Stimulated activated CD4-positive, alpha-beta T cell treated with anti-CD3 and anti-CD28 coated beads, Interleukin-1b, Interleukin-23, amount 100 ng/mL, for 24 hours (primary cell): ENCODE measurements around the gene PARD3.

ENCODE experiments used
- DNase-seq, 4 experiments: peaks; one replicate each; pipeline ENCODE4 v3.0.0-alpha.2; 2020; ENCODE audit warnings: low read depth in 4 of 4, low spot score in 1 of 4

PARD3 gene

DNA sequence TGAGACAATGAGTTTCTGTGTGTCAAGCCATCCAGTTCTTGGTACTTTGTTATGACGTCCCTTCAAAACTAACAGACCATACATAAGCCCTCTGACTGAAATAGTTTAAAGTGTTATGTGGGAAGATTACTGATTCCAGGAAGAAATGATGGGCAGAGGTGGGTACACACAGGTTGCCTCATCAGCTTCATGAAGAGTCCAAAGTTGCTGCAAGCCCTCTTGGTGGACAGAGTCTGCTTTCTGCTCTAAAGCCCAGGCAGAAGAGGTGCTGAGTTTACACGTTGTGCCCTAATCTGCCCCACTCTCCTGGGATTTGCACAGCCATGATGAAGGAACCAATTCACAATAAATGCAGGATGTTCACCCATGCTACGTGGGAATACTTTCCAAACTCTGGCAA, 187.4 kb downstream of the PARD3 start:
- DNase-seq = no peak

- DNase-seq = no peak
These were observed 187.8 kb downstream of the PARD3 start for GRCh38 chr10:34627331-34627730.

DNA sequence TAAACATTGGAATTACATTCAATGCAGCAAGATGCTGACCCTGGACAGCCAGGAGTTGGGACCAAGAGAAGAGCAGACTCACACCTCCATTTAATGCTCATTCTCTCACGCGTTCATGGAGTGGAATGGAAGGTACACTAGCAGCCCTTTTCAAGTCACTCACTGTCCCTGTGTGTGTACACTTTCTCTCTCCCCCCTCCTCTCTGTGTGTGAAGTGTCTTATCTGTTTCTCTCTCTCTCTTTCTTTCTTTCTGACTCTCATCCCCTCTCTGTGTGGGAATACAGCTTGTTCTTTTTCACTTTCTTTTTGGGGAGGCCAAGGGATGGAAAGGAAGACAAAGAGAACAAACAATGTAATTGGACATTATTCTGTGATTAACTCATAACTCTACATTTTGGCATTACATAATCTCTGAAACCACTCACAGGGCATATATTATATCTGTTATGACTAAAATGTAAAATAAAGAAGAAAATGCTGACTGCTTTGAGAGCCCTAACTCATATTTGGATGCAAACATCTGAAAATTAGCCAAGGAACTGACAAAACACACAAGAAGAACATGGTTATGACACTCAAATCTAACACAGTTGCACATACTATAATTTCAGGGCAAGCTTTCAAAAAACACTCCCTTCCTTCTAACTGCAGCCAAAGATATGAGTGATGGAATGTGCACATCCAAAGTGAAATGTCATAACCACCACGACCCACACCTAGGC, 188.8 kb downstream of the PARD3 start:
- DNase-seq = no peak

DNA sequence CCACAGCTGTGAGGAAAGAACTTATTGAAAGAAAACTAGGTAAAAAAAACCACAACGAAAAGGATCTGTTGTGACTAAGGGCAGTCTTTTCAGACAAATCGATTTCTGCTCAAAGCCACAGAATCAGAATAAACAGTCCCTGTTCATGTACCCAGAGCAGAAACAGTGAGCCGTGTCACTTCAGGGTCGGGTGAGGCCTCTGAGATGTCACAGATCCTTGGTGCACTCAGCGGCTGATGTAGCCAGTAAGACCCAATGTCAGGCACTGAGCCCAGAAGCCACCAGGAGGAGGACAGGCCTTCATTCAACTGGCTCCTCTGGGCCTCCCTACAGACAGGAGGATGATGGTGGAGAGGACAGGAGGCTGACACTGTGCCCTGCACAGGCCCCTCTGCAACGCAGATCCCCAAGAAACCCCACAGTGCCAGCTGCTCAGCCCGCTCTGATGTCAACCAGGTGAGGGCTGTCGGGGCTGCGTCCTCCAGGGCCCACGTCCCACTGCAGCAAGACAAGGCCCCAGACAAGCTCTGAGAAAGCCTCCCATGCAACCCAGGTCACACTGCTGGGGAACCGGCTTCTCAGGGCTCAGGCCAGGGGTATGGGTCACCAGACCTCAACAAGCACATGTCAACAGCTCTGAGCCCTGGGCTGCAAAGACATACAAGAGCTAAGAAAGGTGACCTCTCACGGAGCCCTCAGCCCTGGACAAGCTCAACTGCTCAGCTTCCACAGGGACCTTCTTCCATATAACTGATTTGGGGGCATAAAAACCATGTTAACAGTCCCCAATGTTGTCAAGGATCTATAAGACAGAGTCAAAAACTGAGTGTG, 190.6 kb downstream of the PARD3 start:
- no peak for DNase-seq

- no peak for DNase-seq
These were observed 192.2 kb downstream of the PARD3 start for GRCh38 chr10:34622945-34623344.

DNA sequence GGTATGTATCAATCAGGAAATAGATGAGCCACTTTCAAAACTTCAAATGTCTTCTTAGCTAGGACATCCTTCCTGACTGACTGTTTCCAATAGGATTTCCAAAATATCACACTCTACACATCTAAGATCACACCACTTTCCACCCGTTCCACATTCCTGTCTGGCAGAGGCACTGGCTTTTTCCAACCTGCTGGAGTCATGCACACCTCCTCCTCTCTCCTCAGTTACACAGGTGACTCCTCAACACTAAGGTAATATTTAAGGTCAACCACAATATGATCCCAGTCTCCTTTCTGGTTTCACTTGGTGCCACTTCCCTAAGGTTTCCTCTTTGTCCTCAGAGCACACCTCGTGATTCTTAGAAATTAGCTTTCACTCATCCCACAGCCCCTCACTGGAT, 196.5 kb downstream of the PARD3 start:
- DNase-seq = no peak

DNA sequence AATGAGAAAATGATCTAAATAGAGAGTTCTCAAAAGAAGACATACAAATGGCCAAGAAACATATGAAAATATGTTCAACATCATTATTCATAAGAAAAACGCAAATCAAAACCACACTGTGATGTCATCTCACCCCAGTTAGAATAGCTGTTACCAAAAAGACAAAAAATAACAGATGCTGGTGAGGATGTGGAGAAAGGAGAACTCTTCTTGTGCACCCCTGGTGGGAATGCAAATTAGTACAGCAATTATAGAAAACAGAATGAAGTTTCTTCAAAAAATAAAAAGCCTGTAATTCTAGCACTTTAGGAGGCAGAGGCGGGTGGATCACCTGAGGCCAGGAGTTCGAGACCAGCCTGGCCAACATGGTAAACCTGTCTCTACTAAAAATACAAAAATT, 199.3 kb downstream of the PARD3 start:
- no peak for DNase-seq

GRCh38 chr10:34613491-34613890, 201.6 kb downstream of the PARD3 start:
- no peak for DNase-seq

DNA sequence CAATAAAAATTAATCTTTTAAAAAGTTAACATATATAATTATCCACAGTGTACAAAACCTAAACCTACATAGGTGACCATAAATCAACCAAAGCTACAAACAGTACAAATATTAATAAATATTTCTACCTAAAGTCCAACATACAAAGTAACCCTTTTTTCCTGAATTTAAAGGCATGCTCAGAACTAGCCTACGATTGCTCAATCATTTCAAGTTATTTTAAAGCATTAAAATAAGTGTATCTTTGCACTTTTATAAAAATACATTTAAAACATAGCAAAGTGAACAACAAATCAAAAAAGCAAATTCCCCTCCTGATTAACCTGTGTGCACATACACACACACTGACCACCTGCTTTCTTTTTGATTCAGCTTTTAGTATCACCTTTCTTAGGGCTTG, 202.2 kb downstream of the PARD3 start:
- no peak for DNase-seq

DNA sequence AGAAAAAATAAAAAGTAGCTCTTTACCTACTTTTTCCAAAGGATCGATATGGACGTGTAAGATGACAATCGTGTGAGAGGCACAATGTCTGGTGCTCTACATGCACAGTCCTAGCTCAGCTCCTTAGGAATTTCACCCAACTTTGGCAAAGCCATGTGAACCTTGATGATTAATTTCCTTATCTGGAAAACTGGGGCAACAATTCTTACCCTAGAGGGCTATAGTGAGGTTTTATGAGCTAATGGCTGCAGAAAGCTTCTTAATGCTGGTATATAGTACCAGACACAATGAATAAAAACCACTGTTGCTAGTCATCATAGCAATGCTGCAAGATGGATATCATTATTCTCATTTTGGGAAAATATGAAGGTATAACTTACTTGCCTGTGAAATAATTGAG, 202.7 kb downstream of the PARD3 start:
- DNase-seq = no peak

- no peak for DNase-seq
These were observed 205.7 kb downstream of the PARD3 start for GRCh38 chr10:34609287-34609940.

DNA sequence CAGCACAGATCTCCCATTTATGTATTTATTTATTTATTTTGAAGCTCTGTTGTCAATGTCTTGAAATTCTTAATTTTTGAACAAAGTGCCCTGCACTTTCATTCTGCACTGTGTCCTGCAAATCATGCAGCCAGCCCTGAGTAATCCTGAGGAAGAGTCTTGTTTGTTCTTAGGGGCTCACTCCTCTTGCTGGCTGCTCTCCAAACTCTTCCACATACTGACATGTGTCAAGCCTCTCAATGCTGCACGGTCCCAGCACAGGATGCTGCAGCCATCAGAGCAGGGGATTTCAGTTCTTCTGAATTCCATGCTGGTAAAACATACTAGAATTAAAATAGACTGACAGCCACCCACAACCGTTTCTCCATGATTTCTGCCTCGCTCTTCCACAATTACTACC, 207.2 kb downstream of the PARD3 start:
- no peak for DNase-seq

DNA sequence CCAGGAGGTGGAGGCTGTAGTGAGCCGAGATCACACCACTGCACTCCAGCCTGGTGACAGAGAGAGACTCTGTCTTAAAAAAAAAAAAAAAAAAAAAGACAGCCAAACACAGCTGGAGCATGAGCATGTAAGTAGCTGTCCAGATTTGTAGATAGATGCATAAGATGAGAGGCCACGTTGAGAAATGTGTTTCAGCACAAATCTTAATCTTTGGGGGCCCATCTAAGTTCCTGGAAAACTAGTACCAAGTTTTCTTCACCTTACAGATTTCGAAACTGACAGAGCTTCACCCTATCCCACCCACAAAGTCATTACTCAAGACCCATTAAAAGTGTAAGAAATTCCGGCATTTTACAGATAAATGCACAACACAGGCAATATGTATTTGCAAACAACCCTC, 208.2 kb downstream of the PARD3 start:
- no peak for DNase-seq

DNA sequence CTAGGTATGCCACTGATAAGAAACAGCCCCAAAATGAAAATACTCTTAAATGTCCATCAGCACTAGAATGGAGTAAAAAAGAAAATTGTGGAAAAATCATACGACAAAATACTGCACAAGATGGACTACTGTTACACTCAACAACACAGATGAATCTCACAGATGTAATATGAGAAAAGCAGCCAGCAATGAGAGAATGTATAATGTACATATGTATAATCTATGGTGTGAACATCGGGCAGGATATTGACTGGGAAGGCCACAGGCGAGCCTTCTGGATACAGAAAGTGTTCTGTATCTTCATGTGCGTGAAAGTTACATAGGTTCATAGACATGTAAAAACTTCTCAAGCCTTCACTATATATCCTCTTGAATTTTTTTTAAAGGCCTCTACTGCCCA, 212.6 kb downstream of the PARD3 start:
- no peak for DNase-seq

GRCh38 chr10:34601691-34602090, 213.4 kb downstream of the PARD3 start:
- no peak for DNase-seq

DNA sequence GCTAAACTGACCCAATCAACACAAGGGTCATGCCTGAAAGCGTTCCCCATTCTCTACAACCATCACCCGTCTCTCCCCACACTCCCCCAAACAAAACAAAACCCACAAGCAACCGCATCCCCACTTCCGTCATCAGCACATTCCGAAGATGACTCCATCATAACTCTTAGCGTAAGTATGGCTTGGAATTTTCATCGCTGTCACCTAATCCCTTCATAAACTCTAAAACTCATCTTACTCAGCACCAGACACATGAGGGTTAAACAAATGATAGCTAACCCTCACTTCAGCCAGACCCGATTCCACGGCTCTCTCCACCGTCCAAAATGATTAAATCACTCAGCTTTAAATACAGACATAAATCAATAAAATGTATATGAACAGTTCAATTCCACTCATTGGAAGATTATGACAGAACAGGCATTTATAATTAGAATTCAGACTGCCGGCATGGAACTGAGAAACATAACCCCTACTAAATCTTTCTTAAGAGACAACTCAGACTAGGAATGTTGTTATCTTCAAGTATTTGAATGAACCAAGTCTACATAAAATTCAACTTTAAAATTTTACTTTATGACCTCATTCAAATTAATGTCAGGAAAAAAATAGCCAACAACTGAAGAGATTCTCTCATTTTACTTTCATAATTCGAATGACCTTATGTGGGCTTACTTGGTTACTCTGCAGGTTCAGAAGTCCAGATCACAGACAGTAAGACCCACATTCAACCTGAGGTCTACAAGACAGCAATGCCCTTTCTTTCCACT, 215.9 kb downstream of the PARD3 start:
- DNase-seq = no peak

DNA sequence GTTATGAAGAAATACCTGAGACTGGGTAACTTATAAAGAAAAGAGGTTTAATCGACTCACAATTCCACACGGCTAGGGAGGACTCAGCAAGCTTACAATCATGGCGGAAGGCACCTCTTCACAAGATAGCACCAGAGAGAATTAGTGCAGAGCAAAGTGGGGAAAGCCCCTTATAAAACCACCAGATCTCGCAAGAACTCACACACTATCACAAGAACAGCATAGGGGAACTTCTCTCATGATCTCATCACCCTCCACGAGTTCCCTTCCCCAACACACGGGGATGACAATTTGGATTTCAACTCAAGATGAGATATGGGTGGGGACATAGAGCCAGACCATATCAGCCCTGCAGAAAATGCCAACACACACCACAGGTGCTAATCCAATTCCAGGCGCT, 218.7 kb downstream of the PARD3 start:
- no peak for DNase-seq

DNA sequence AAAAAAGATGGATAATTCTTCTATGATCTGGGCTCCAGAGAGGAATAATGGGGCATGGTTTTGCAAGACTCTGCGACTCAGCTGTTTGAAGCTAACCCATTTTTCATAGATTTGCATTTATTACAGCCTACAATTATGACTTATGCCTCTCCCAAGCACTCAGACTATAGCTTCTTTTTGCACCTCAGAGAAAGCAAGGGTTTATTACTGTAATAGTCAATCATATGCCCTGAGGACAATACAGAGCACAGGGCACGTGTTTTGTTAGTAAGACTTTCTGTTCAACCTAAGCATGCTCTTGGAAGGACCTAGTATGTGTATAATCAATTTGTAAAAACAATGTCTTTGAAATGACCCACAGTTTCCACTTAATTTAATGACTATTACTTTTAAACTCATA, 221.2 kb downstream of the PARD3 start:
- DNase-seq = no peak

- DNase-seq = no peak
These were observed 221.7 kb downstream of the PARD3 start for GRCh38 chr10:34593374-34593890.

- DNase-seq = no peak
These were observed 224.3 kb downstream of the PARD3 start for GRCh38 chr10:34590793-34591192.

DNA sequence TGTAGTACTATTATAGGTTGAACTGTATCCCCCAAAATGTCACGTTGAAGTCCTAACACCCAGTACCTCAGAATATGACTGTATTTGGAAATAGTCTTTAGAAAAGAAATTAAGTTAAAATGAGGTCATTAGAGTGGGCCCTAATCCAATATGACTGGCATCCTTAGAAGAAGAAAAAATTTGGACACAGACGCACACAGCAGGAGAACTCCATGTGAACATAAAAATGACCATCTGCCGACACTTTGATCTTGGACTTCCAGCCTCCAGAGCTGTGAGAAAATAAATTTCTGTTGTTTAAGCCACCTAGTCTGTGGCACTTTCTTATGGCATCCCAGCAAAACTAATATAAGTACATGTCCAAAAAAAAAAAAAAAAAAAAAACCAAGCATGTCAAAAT, 225.8 kb downstream of the PARD3 start:
- DNase-seq = no peak
